Lower lobe of right lung (tissue), 2 donors: ENCODE measurements around the gene TRIM8. TPM values are rescaled to one million over a fixed set of nuclear protein-coding genes. Genes with fewer than 3 reads are reported as not detected.

ENCODE experiments used
- ATAC-seq, 2 donors: fragments of 200-7000 bp; cut with Tn5 transposase; one replicate each; pipeline ENCODE4 v1.9.1; 2020 to 2022; ENCODE audit warnings: mild to moderate bottlenecking in 2 of 2, moderate library complexity in 2 of 2
- DNase-seq: peaks from one replicate; pipeline ENCODE4 v3.0.0-alpha.2; 2020
- H3K27ac ChIP-seq: fragments of 200-600 bp; one replicate; pipeline ENCODE4 v1.8.0; 2022
- H3K27me3 ChIP-seq: fragments of 200-600 bp; one replicate; pipeline ENCODE4 v1.8.0; 2022; ENCODE audit warnings: low read depth
- H3K36me3 ChIP-seq: fragments of 200-600 bp; one replicate; pipeline ENCODE4 v1.8.0; 2022; ENCODE audit warnings: mild to moderate bottlenecking
- H3K4me1 ChIP-seq: fragments of 200-600 bp; one replicate; pipeline ENCODE4 v1.8.0; 2022
- H3K4me3 ChIP-seq: fragments of 200-600 bp; one replicate; pipeline ENCODE4 v1.8.0; 2022; ENCODE audit warnings: mild to moderate bottlenecking
- H3K9me3 ChIP-seq: fragments of 200-600 bp; one replicate; pipeline ENCODE4 v1.8.0; 2022
- intact Hi-C: fragments of 100-400 bp; cut with DNase I; formaldehyde crosslinking; loops from one replicate; pipeline ENCODE4 v1.11.0; 2022
- long read RNA-seq: library from polyadenylated mRNA; unstranded; transcript quantifications from one replicate; pipeline ENCODE4 v2.0.0, GENCODE V29; 2021
- total RNA-seq: library from RNA; stranded (reverse); fragmentation: NEBNext Ultra II Directional; extraction: Animal tissue kit (Norgen Biotek cat#: 25700); gene quantifications from one replicate; pipeline ENCODE4 v1.2.1, GENCODE V29; 2021
- TF ChIP-seq, protein P1 (sequence below): fragments of 200-600 bp; IDR thresholded peaks from one replicate; pipeline ENCODE4 v1.8.0; 2022; ENCODE audit warnings: antibody characterized with exemption, mild to moderate bottlenecking
- donor health status: DM: no; HTN: yes; CAD: no; lungs with severe emphysema.

Gene TRIM8, protein sequence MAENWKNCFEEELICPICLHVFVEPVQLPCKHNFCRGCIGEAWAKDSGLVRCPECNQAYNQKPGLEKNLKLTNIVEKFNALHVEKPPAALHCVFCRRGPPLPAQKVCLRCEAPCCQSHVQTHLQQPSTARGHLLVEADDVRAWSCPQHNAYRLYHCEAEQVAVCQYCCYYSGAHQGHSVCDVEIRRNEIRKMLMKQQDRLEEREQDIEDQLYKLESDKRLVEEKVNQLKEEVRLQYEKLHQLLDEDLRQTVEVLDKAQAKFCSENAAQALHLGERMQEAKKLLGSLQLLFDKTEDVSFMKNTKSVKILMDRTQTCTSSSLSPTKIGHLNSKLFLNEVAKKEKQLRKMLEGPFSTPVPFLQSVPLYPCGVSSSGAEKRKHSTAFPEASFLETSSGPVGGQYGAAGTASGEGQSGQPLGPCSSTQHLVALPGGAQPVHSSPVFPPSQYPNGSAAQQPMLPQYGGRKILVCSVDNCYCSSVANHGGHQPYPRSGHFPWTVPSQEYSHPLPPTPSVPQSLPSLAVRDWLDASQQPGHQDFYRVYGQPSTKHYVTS
- 142 TPM for total RNA-seq
- long read RNA-seq, full-length matches to known transcripts, result 154 of 247 reads
- long read RNA-seq, partial matches to known transcripts, result 4 of 247 reads
- long read RNA-seq, other reads (novel, unspliced or antisense), result 89 of 247 reads

- peaks cover 9% of the 10 kb centered on the region for H3K36me3 ChIP-seq
- H3K4me3 ChIP-seq, result peak within 1 kb of the TSS; percentile 91
- no peaks in the 10 kb centered on the region for H3K27me3 ChIP-seq
- H3K4me1 ChIP-seq, result peaks cover 29% of the 10 kb centered on the region
- ATAC-seq, result peak in 1 of 2 donors; percentile 6
- peak; percentile 74 for DNase-seq
- peak within 1 kb of the TSS; percentile 99 for H3K27ac ChIP-seq
- H3K9me3 ChIP-seq, result no peaks in the 10 kb centered on the region
- intact Hi-C loops, result no loop called here
- TF ChIP-seq, protein P1, sequence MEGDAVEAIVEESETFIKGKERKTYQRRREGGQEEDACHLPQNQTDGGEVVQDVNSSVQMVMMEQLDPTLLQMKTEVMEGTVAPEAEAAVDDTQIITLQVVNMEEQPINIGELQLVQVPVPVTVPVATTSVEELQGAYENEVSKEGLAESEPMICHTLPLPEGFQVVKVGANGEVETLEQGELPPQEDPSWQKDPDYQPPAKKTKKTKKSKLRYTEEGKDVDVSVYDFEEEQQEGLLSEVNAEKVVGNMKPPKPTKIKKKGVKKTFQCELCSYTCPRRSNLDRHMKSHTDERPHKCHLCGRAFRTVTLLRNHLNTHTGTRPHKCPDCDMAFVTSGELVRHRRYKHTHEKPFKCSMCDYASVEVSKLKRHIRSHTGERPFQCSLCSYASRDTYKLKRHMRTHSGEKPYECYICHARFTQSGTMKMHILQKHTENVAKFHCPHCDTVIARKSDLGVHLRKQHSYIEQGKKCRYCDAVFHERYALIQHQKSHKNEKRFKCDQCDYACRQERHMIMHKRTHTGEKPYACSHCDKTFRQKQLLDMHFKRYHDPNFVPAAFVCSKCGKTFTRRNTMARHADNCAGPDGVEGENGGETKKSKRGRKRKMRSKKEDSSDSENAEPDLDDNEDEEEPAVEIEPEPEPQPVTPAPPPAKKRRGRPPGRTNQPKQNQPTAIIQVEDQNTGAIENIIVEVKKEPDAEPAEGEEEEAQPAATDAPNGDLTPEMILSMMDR, result no peak
Measured at GRCh38 chr10:102644066-102644645, at the start of gene TRIM8. TSS of gene TRIM8 (plus strand) at chr10:102644479. CDS start at chr10:102644618, 139 bp downstream.

DNA sequence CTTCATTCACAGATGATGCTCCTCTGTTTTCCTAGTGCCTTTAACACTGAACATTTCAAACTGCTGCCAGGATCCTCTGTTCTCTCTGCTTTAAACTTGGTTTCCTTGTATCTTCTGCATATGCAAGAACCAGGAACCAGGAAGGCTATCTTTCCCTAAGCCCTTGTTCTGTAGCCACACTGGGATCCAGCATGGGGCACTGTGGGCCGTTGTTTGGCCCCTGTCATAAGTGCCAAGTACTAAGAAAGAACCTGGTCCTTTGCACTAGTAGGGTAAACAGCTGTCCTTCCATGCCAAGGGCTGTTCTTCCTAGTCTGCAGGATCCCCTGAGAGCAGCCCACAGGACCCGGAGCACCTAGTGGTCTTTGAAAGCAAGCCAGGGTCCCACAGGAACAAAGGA lies 49.0 kb upstream of the TRIM8 start:
- no peak overlapping the region for H3K4me3 ChIP-seq
- H3K36me3 ChIP-seq, result peaks cover 55% of the 10 kb centered on the region
- H3K27me3 ChIP-seq, result no peaks in the 10 kb centered on the region
- H3K4me1 ChIP-seq, result peaks cover 53% of the 10 kb centered on the region
- no peaks in the 10 kb centered on the region for H3K9me3 ChIP-seq
- H3K27ac ChIP-seq, result no peak overlapping the region
- TF ChIP-seq, protein P1, result no peak
- intact Hi-C loops, result no loop called here
- no peak for ATAC-seq
- no peak for DNase-seq

- Histone ChIP-seq H3K27ac (peak overlapping the region; percentile 12), H3K4me1 (peaks cover 59% of the 10 kb centered on the region)
- TF ChIP-seq, protein P1, result no peak
Measured at GRCh38 chr10:102595897-102596296, 48.4 kb upstream of the TRIM8 start.

GRCh38 chr10:102596506-102596971 lies 47.7 kb upstream of the TRIM8 start:
- peaks cover 63% of the 10 kb centered on the region for H3K36me3 ChIP-seq
- peak; percentile 68 to 77 for ATAC-seq
- no peak overlapping the region for H3K4me3 ChIP-seq
- no peaks in the 10 kb centered on the region for H3K27me3 ChIP-seq
- TF ChIP-seq, protein P1, result peak; percentile 79
- H3K9me3 ChIP-seq, result no peaks in the 10 kb centered on the region
- no peak for DNase-seq
- intact Hi-C loops, result no loop called here
- peaks cover 65% of the 10 kb centered on the region for H3K4me1 ChIP-seq
- peak overlapping the region; percentile 12 for H3K27ac ChIP-seq

More at GRCh38 chr10:102595897-102596296, 48.4 kb upstream of the TRIM8 start:
- Histone ChIP-seq H3K4me3 (no peak overlapping the region), H3K27me3 (no peaks in the 10 kb centered on the region), H3K36me3 (peaks cover 59% of the 10 kb centered on the region), H3K9me3 (no peaks in the 10 kb centered on the region)
- ATAC-seq (no peak), DNase-seq (no peak)
- intact Hi-C loops, result no loop called here

- intact Hi-C loops, result no loop called here
- H3K4me1 ChIP-seq, result peaks cover 73% of the 10 kb centered on the region
- ATAC-seq, result peak in 1 of 2 donors; percentile 15
Measured at GRCh38 chr10:102597131-102597991, 46.9 kb upstream of the TRIM8 start.

More at GRCh38 chr10:102597131-102597991, 46.9 kb upstream of the TRIM8 start:
- H3K36me3 ChIP-seq, result peaks cover 69% of the 10 kb centered on the region
- peak overlapping the region; percentile 47 for H3K27ac ChIP-seq
- H3K9me3 ChIP-seq, result no peaks in the 10 kb centered on the region
- no peak overlapping the region for H3K4me3 ChIP-seq
- DNase-seq, result no peak
- TF ChIP-seq, protein P1, result no peak
- no peaks in the 10 kb centered on the region for H3K27me3 ChIP-seq
